ENCODE results near the gene CLIC6. TPM values are rescaled to one million over a fixed set of nuclear protein-coding genes. Genes with fewer than 3 reads are reported as not detected.

Gene CLIC6
- total RNA-seq, 4 donors from 2014 or later: 2.1 to 5.9 (median 3.3) TPM

DNA sequence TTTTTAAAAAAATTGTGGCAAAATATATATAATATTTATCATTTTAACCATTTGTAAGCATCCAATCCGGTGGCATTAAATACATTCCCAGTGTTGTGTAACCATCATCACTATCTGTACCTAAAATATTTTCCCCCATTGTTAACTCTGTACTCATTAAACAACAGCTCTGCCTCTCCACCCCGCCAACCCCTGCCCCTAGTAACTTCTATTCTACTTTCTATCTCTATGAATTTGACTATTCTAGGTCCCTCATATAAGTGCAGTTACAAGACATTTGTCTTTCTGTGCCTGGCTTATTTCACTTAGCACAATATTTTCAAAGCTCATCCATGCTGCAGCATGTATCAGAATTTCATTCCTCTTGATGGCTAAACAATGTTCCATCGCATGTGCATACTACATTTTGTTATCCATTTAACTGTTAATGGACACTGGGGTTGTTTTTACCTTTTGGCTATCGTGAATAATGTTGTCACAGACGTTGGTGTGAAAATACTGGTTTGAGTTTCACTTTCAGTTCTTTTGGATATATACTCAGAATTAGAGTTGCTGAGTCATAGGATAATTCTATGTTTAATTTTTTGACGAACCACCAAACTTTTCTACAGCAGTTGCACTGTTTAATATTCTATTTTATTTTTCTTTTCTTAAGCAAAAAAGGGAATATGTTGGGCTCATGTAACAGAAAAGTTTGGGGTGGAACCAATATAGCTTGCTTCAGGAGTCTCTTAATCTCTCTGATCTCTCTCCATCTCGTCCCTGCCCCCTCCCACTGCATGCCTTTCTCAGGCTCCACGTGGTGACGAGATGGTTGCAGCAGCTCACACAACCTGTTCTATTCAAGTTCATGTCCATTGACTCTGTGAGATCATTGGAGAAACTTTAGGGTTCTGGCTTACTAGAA, 28.7 kb upstream of the CLIC6 start:
- WGBS, 2 donors: 45 to 46% methylated on average over 9 of the region's 9 CpGs
- TF ChIP-seq CTCF (IDR thresholded peaks at IDR 0.05): no peak
- TF ChIP-seq POLR2A (IDR thresholded peaks at IDR 0.05): no peak
- intact Hi-C loops (cut with DNase I; ENCODE audit: low total_unique reads): no loop called here
- peak in 1 of 2 donors; percentile 42 for DNase-seq (ENCODE audit: low spot score in 2 of 2)
- no peak overlapping the region for H3K4me3 ChIP-seq (ENCODE audit: low read depth, poor library complexity, severe bottlenecking)

DNA sequence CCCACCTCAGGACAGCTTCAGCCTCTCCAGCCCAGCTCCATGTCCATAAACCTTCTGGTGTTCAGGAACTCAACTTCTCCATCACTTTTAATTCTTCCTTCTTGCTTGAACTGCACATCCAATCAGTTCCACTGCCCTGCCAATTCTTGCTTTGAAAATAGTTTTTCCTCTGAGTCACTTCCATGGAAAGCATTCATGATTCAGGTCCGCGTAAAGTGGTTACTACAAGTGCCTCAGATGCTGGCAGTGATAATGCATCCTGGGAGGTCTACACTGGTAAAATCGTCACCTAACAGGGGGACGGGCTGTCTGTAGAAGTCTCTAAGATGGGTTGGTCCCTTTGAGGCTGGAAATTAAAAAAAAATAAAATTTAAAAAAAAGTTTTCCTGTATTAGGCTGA, 27.9 kb upstream of the CLIC6 start:
- intact Hi-C loops (cut with DNase I; ENCODE audit: low total_unique reads): no loop called here
- TF ChIP-seq CTCF (IDR thresholded peaks at IDR 0.05) (no peak), POLR2A (IDR thresholded peaks at IDR 0.05) (no peak)
- DNase-seq (ENCODE audit: low spot score in 2 of 2): no peak
- H3K4me3 ChIP-seq (ENCODE audit: low read depth, poor library complexity, severe bottlenecking): no peak overlapping the region
- 52 to 63% methylated on average over 4 of the region's 4 CpGs for WGBS, 2 donors

GRCh38 chr21:34642211-34643075, 26.4 kb upstream of the CLIC6 start:
- peak in 1 of 2 donors; percentile 52 for DNase-seq (ENCODE audit: low spot score in 2 of 2)
- intact Hi-C loops (cut with DNase I; ENCODE audit: low total_unique reads): no loop called here
- TF ChIP-seq CTCF (IDR thresholded peaks at IDR 0.05) (no peak), POLR2A (IDR thresholded peaks at IDR 0.05) (no peak)

DNA sequence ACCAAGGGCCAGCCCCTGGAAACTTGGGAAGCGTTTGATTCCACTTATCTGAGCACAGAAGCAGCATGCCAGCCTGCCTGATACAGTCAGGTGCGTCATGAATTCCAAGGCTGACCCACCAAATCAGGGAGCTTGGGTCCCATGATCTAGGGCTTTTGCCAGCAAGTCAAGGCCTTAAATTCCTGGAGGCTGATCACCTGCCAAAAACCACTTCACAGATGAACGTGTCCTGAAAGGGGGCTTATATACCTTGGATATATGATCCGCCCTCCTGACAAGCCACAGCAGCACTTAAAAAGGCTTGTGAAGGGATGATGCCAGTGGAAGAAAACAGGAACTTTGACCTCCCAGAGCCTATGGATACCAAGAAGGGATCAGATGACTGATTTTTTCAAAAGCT, 24.0 kb upstream of the CLIC6 start:
- no peak for TF ChIP-seq POLR2A (IDR thresholded peaks at IDR 0.05)
- TF ChIP-seq CTCF (IDR thresholded peaks at IDR 0.05): no peak
- intact Hi-C loops (cut with DNase I; ENCODE audit: low total_unique reads): no loop called here
- H3K4me3 ChIP-seq (ENCODE audit: low read depth, poor library complexity, severe bottlenecking): no peak overlapping the region
- 68 to 84% methylated on average over 4 of the region's 4 CpGs for WGBS, 2 donors
- peak in 1 of 2 donors; percentile 26 for DNase-seq (ENCODE audit: low spot score in 2 of 2)

More at GRCh38 chr21:34642211-34643075, 26.4 kb upstream of the CLIC6 start:
- 76 to 81% methylated on average over 7 of the region's 7 CpGs for WGBS, 2 donors
- H3K4me3 ChIP-seq (ENCODE audit: low read depth, poor library complexity, severe bottlenecking): no peak overlapping the region

DNA sequence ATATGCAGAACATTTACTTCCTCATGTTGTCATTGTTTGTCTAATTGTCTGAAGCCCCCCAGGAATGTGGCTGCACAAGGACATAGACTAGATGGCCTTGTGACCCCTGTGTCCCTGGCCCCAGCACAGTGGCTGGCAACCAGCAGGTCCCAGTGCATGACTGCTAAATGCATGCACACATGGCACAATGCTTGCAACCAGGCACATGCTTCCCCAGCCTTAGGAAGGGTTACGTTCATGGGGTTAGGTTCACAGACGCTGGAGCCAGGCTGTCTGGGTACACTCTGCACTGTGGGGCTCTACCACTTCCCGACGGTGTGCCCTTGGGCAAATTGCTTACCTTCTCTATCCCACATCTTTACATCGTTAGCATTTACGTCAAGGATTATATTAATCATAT, 21.2 kb upstream of the CLIC6 start:
- intact Hi-C loops (cut with DNase I; ENCODE audit: low total_unique reads): no loop called here
- peak in 1 of 2 donors; percentile 57 for DNase-seq (ENCODE audit: low spot score in 2 of 2)
- no peak overlapping the region for H3K4me3 ChIP-seq (ENCODE audit: low read depth, poor library complexity, severe bottlenecking)
- no peak for TF ChIP-seq POLR2A (IDR thresholded peaks at IDR 0.05)
- no peak for TF ChIP-seq CTCF (IDR thresholded peaks at IDR 0.05)
- WGBS, 2 donors: 48 to 57% methylated on average over 6 of the region's 6 CpGs
